ENCODE measurements around the gene COG5.

DNA sequence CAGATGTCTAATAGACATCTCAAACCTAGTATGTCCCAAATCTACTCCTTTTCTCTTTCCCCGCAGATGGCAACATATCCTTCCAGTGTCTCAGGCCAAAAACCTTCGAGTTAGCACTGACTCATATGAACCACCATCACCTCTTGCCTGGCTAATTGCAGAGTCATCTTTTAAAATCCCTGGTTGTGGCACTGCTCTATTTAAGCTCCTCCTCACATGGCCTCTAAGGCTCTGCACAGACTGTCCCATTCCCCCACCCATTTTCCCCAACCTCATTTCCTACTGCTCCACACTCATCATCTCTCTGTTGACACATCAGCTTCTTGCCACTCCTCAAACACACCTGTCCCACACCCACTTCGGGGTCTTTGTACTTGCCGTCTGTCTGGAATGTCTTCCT lies 411.7 kb downstream of the COG5 start:
- no peak for TF ChIP-seq CTCF (IDR thresholded peaks at IDR 0.05)
- no peak for TF ChIP-seq POLR2A (IDR thresholded peaks at IDR 0.05)
